Ascending aorta (tissue), 2 donors: ENCODE measurements around the gene XPNPEP1. TPM values are rescaled to one million over a fixed set of nuclear protein-coding genes. Genes with fewer than 3 reads are reported as not detected.

Source experiments
- DNase-seq, 2 donors: peaks; one replicate each; pipeline ENCODE4 v3.0.0-alpha.2; 2019; ENCODE audit warnings: low spot score in 2 of 2
- H3K27ac ChIP-seq, 2 donors: fragments of 200-600 bp; sonication (generic); one replicate each; pipeline ENCODE4 v1.5.1; 2016 to 2017; ENCODE audit warnings: mild to moderate bottlenecking in 1 of 2
- H3K27me3 ChIP-seq: fragments of 200-600 bp; sonication (generic); one replicate; pipeline ENCODE4 v1.5.1; 2017
- H3K36me3 ChIP-seq, 2 donors: fragments of 200-600 bp; sonication (generic); one replicate each; pipeline ENCODE4 v1.5.1; 2016
- H3K4me1 ChIP-seq, 2 donors: fragments of 200-600 bp; sonication (generic); one replicate each; pipeline ENCODE4 v1.5.1; 2016 to 2017; ENCODE audit warnings: mild to moderate bottlenecking in 1 of 2
- H3K4me3 ChIP-seq, 2 donors: fragments of 200-600 bp; sonication (generic); one replicate each; pipeline ENCODE4 v1.5.1; 2016 to 2017; ENCODE audit warnings: mild to moderate bottlenecking in 1 of 2
- H3K9me3 ChIP-seq, 2 donors: fragments of 200-600 bp; sonication (generic); one replicate each; pipeline ENCODE4 v1.5.1; 2016
- intact Hi-C: fragments of 100-400 bp; cut with DNase I; formaldehyde crosslinking; loops from one replicate; pipeline ENCODE4 v1.15.1; 2023
- total RNA-seq: library from RNA; depleted of rRNA; stranded (reverse); fragments of >200 nt; gene quantifications from one replicate; pipeline ENCODE4 v1.1.0, GENCODE V29; 2016
- TF ChIP-seq, protein P1 (sequence below), 3 experiments: fragments of 200-600 bp in 2 of 3; fragments of 450-650 bp in 1 of 3; sonication (generic) in 2 of 3; IDR thresholded peaks; one replicate each; pipeline ENCODE4 v1.5.1; 2016 to 2019; ENCODE audit warnings: antibody characterized with exemption in 3 of 3, mild to moderate bottlenecking in 1 of 3, moderate library complexity in 1 of 3

Gene XPNPEP1
- total RNA-seq, 1 donor from 2014 or later: 212 TPM

DNA sequence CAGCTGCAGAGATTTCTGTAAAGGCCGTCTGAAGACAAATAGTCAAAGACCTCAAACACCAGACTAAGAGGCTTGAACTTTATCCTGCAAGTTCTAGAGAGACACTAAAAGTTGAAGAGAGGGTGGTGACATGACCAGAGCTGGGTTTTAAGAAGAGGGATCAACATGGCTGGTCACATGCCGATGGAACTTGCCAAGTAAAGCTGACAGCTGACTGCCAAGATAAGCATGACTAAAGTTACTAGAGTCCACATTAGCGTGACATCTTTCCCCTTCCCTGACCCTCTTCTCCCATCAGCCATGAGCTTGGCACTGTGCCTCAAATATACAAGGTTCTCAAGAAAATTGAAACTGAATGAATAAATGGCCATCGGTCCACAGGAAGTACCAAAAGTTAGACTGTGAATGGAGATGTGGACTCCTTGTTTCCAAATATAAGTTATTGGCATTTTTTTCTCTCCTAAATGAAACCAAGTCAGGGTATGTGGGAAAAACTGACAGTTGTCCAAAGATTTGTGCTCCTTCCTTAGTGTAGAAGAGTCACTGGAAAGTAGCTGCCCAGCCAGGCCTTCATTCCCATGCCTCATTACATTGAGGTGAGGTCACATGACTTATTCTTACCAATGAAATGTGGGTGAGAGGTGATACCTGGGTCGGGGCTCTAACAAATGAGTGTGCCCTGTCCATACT, 24.5 kb downstream of the XPNPEP1 start:
- intact Hi-C loops: loop anchor here (2.0 to 5.0 kb wide), 3 partner anchors 14 to 313 kb away; partner anchors contain the start of gene XPNPEP1
- peak overlapping the region; percentile 82 to 94 for H3K27ac ChIP-seq
- no peaks in the 10 kb centered on the region for H3K9me3 ChIP-seq
- no peaks in the 10 kb centered on the region for H3K36me3 ChIP-seq
- DNase-seq: peak in 1 of 2 donors; percentile 76
- no peak overlapping the region for H3K4me3 ChIP-seq
- TF ChIP-seq, protein P1, sequence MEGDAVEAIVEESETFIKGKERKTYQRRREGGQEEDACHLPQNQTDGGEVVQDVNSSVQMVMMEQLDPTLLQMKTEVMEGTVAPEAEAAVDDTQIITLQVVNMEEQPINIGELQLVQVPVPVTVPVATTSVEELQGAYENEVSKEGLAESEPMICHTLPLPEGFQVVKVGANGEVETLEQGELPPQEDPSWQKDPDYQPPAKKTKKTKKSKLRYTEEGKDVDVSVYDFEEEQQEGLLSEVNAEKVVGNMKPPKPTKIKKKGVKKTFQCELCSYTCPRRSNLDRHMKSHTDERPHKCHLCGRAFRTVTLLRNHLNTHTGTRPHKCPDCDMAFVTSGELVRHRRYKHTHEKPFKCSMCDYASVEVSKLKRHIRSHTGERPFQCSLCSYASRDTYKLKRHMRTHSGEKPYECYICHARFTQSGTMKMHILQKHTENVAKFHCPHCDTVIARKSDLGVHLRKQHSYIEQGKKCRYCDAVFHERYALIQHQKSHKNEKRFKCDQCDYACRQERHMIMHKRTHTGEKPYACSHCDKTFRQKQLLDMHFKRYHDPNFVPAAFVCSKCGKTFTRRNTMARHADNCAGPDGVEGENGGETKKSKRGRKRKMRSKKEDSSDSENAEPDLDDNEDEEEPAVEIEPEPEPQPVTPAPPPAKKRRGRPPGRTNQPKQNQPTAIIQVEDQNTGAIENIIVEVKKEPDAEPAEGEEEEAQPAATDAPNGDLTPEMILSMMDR (IDR thresholded peaks at IDR 0.05): no peak
- H3K4me1 ChIP-seq: peaks cover 17 to 67% of the 10 kb centered on the region in 2 donors
- no peaks in the 10 kb centered on the region for H3K27me3 ChIP-seq

DNA sequence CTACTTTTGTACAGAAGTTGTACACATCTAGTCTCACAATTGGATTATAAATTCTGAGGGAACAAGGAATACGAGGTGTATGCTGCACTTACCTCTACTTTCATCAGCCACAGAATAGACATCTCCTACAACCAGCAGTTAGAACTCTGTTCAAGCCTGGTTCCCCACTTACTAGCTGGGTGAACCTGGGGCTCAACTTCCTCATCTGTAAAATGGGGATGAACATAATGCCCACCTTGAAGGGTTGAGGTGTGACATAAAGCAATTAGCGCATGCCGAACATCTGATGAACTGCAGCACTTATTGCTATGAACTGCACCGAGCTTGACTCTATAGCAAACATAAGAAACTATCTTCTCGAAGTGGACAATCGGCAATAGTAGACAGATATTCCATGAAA, 25.3 kb downstream of the XPNPEP1 start:
- no peak for DNase-seq
- no peaks in the 10 kb centered on the region for H3K27me3 ChIP-seq
- H3K27ac ChIP-seq: peak overlapping the region; percentile 82 to 94
- peaks cover 12 to 73% of the 10 kb centered on the region in 2 donors for H3K4me1 ChIP-seq
- no peaks in the 10 kb centered on the region for H3K36me3 ChIP-seq
- TF ChIP-seq, protein P1 (IDR thresholded peaks at IDR 0.05): no peak
- intact Hi-C loops: loop anchor here (2.0 to 5.0 kb wide), 3 partner anchors 15 to 314 kb away; partner anchors contain the start of gene XPNPEP1
- no peaks in the 10 kb centered on the region for H3K9me3 ChIP-seq
- no peak overlapping the region for H3K4me3 ChIP-seq

DNA sequence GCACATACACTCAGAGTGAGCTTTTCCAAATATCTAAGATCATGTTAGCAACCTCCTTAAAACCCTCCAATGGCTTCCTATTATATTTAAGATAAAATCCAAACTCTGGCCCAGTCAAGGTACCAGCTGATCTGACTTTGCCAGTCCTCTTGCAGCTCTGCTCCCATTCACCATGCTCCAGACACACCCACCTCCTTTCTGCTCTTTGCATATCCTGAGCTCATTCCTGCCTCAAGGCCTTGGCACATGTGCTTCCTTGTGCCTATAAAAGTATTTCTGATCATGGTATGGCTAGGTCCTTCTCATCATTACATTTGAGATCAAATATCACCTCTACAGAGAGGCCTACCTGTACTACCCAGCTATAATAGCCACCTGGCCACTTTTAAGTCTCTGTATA, 27.5 kb downstream of the XPNPEP1 start:
- H3K4me1 ChIP-seq: peaks cover 23 to 92% of the 10 kb centered on the region in 2 donors
- H3K27ac ChIP-seq: peak overlapping the region; percentile 82 to 94
- intact Hi-C loops: loop anchor here (2.0 to 5.0 kb wide), 3 partner anchors 69 to 316 kb away; partner anchors contain the start of gene ADD3
- H3K4me3 ChIP-seq: no peak overlapping the region
- H3K9me3 ChIP-seq: no peaks in the 10 kb centered on the region
- DNase-seq: no peak
- TF ChIP-seq, protein P1 (IDR thresholded peaks at IDR 0.05): no peak
- H3K36me3 ChIP-seq: no peaks in the 10 kb centered on the region
- H3K27me3 ChIP-seq: no peaks in the 10 kb centered on the region

DNA sequence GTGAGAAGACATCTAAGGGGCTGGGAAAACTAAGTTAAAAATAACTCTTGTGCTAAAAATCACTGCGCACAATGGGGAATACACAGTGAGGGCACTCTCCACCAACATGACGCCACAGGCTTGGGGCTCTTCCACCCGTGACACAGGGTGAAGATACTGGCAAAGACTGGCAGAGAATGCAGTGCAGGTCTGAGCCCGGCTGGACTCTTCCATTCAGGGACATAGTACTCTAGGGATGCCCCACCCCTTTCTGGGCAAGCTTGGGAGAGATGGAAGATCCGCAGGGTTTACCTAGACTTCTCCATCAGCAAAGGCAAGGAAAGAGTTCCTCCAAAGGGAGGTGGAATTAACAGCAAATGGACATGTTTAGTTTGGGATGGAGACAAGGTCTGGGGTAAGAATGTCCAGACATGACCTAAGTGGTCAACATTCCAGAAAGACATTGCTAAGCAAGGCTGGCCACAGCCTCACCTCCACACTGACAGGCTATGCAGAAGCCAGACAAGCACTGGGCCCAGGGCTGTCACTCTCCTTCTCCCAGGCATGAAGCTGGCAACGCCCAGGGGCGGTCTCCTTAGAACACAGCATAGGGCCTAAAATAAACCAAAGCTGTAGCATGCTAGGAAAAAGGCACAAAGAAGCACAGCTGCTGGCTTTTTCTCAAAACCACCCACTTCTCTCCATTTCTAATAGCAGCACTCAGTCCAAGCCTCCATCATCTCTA, 28.1 kb downstream of the XPNPEP1 start:
- DNase-seq: peak; percentile 61 to 95
- Histone ChIP-seq H3K27ac (peak overlapping the region; percentile 82 to 94), H3K4me3 (peak overlapping the region; percentile 6 to 18), H3K4me1 (peaks cover 24 to 94% of the 10 kb centered on the region in 2 donors), H3K27me3 (no peaks in the 10 kb centered on the region), H3K9me3 (no peaks in the 10 kb centered on the region), H3K36me3 (no peaks in the 10 kb centered on the region)
- TF ChIP-seq, protein P1 (IDR thresholded peaks at IDR 0.05): no peak
- intact Hi-C loops: loop anchor here (2.0 to 5.0 kb wide), 3 partner anchors 70 to 317 kb away; partner anchors contain the start of gene ADD3

DNA sequence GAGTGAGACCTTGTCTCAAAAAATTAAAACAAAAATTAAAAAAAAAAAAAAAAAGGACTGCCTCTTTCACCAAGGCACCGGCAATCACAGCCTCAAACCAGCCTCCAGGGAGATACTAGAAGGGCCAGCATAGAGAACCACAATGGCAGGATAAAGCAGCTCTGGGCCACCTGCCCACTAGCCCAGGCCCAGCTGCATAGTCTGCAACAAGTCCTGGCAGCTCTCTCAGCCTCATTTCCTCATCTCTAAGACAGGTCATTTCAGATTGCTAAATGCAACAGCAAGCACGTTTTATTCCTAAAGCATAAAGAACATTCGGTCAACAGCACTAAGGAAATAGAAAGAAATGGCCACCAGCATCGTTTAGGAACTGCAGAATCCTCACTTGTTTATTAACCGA, 28.8 kb downstream of the XPNPEP1 start:
- TF ChIP-seq, protein P1 (IDR thresholded peaks at IDR 0.05): no peak
- Histone ChIP-seq H3K4me3 (peak overlapping the region; percentile 6 to 18), H3K4me1 (peaks cover 19 to 94% of the 10 kb centered on the region in 2 donors), H3K36me3 (no peaks in the 10 kb centered on the region), H3K27ac (peak overlapping the region; percentile 82 to 94), H3K9me3 (no peaks in the 10 kb centered on the region), H3K27me3 (no peaks in the 10 kb centered on the region)
- DNase-seq: peak; percentile 46 to 91
- intact Hi-C loops: loop anchor here (2.0 to 5.0 kb wide), 4 partner anchors 70 to 603 kb away; partner anchors contain the start of genes ADD3 and DUSP5
